ENCODE results near the gene ARHGEF17. TPM values are rescaled to one million over a fixed set of nuclear protein-coding genes. Genes with fewer than 3 reads are reported as not detected.

The ARHGEF17 gene
- polyA plus RNA-seq, 2 of the 4 experiments (the other 2 are of a cell fraction) = 7.0 to 16.2 TPM

- POLR2A ChIA-PET = no interaction called here
- DNase-seq (ENCODE audit: low read depth in 1 of 2, low spot score in 1 of 2) (no peak), FAIRE-seq (no peak), ATAC-seq (no peak)
- no peaks in the 10 kb centered on the region for H3K9me3 ChIP-seq
- CTCF ChIA-PET = interaction anchor here (0.7 to 25.1 kb wide), 22 partner anchors 9 to 614 kb away, joined by 3 to 527 read pairs (median 4); partner anchors contain the start of gene ARHGEF17
- no peak overlapping the region for H3K4me3 ChIP-seq
- H3K4me2 ChIP-seq = no peak overlapping the region
- TF ChIP-seq ATOH8 (CRISPR knock-in tag; IDR thresholded peaks at IDR 0.05; ENCODE audit: low read depth) = no peak
- TF ChIP-seq RARB (CRISPR knock-in tag; IDR thresholded peaks at IDR 0.05) = no peak
- no peak for TF ChIP-seq HDAC2 (IDR thresholded peaks at IDR 0.05)
- no peak overlapping the region for H3K27ac ChIP-seq
- H3K4me1 ChIP-seq = peaks cover 8% of the 10 kb centered on the region
- 88% methylated on average over 5 of the region's 5 CpGs for WGBS (ENCODE audit: missing lambda C conversion rate)
Measured at GRCh38 chr11:73298233-73298632, 9.8 kb upstream of the ARHGEF17 start.

GRCh38 chr11:73299751-73300150, 8.3 kb upstream of the ARHGEF17 start:
- no peak for TF ChIP-seq KDM5A (IDR thresholded peaks at IDR 0.05)
- no peak for TF ChIP-seq HDAC2 (IDR thresholded peaks at IDR 0.05)
- TF ChIP-seq KDM1A (IDR thresholded peaks at IDR 0.05; ENCODE audit: low read depth) = no peak
- TF ChIP-seq MYC (IDR thresholded peaks at IDR 0.05; ENCODE audit: borderline replicate concordance, low read length) = no peak
- no peak for TF ChIP-seq GATA3 (IDR thresholded peaks at IDR 0.05; ENCODE audit: borderline replicate concordance)
- no peak for TF ChIP-seq RCOR1 (IDR thresholded peaks at IDR 0.05; ENCODE audit: low read depth, low read length)
- TF ChIP-seq CTCF (IDR thresholded peaks at IDR 0.05) = no peak
- TF ChIP-seq FOSL2 (IDR thresholded peaks at IDR 0.05) = no peak
- TF ChIP-seq FOSL2 (CRISPR knock-in tag; IDR thresholded peaks at IDR 0.05) = no peak
- TF ChIP-seq FOSB (CRISPR knock-in tag; IDR thresholded peaks at IDR 0.05) = no peak
- TF ChIP-seq CEBPB (IDR thresholded peaks at IDR 0.05) = no peak
- no peak for TF ChIP-seq BCL3 (IDR thresholded peaks at IDR 0.05)
- no peak for TF ChIP-seq EHF (CRISPR knock-in tag; IDR thresholded peaks at IDR 0.05)
- no peak for TF ChIP-seq PHF8 (IDR thresholded peaks at IDR 0.05; ENCODE audit: borderline replicate concordance, low read depth)
- no peak for TF ChIP-seq NPAS2 (CRISPR knock-in tag; IDR thresholded peaks at IDR 0.05; ENCODE audit: borderline replicate concordance)
- no peak for TF ChIP-seq CBX2 (IDR thresholded peaks at IDR 0.05; ENCODE audit: borderline replicate concordance, low read depth)
- no peak for TF ChIP-seq SREBF2 (IDR thresholded peaks at IDR 0.05)
- TF ChIP-seq ATOH8 (CRISPR knock-in tag; IDR thresholded peaks at IDR 0.05; ENCODE audit: low read depth) = no peak
- FAIRE-seq (no peak), DNase-seq (ENCODE audit: low read depth in 1 of 2, low spot score in 1 of 2) (no peak), ATAC-seq (no peak)
- H3K4me2 ChIP-seq = no peak overlapping the region
- no peak overlapping the region for H3K4me3 ChIP-seq
- no peak overlapping the region for H3K27ac ChIP-seq
- H3K4me1 ChIP-seq = peaks cover 6% of the 10 kb centered on the region
- CTCF ChIA-PET = interaction anchor here (1.3 to 25.1 kb wide), 12 partner anchors 8 to 361 kb away, joined by 3 to 527 read pairs (median 8); partner anchors contain the start of gene ARHGEF17
- WGBS (ENCODE audit: missing lambda C conversion rate) = 91% methylated on average over 10 of the region's 10 CpGs
- POLR2A ChIA-PET = interaction anchor here (0.7 kb wide), 1 partner anchor 93 kb away, joined by 3 read pairs; no protein-coding TSS in a partner anchor
- H3K9me3 ChIP-seq = no peaks in the 10 kb centered on the region

Data from A549 (cell line).